IMR-90 (cell line): ENCODE results near the gene VSX2. TPM values are rescaled to one million over a fixed set of nuclear protein-coding genes. Genes with fewer than 3 reads are reported as not detected.

Source experiments
- ATAC-seq: fragments of 200-7000 bp; cut with Tn5 transposase; 2 replicates; pipeline ENCODE4 v1.9.1; 2020; ENCODE audit warnings: low read depth, mild to moderate bottlenecking, moderate library complexity
- BruUV-seq: library from RNA; stranded (reverse); fragments of 400-500 nt; replicated peaks from 2 replicates; lab custom pipeline; 2021; lab: Mats Ljungman, UMichigan
- CTCF ChIA-PET: fragments of 300-600 bp; formaldehyde crosslinking; extraction: SDS; loops from one replicate; lab custom pipeline; 2021; ENCODE audit warnings: antibody characterized with exemption; lab: Yijun Ruan, JAX
- POLR2A ChIA-PET: fragments of 300-600 bp; sonication (Branson Sonifier 250); formaldehyde crosslinking; loops from one replicate; lab custom pipeline; 2022; ENCODE audit warnings: antibody characterized with exemption; ENCODE audit not compliant: unreplicated experiment; lab: Charles Lee
- DNase-seq: peaks from one replicate; pipeline ENCODE4 v3.0.0; 2013
- H2AFZ ChIP-seq: replicated peaks from 2 replicates; pipeline ENCODE3; 2013; ENCODE audit warnings: low read length, mild to moderate bottlenecking; ENCODE audit not compliant: poor library complexity
- H2AK5ac ChIP-seq: 2 replicates; pipeline ENCODE4 v1.6.1; 2013; ENCODE audit warnings: low read depth, low read length, inconsistent platforms
- H2AK9ac ChIP-seq: replicated peaks from 2 replicates; pipeline ENCODE3; 2013; ENCODE audit warnings: mild to moderate bottlenecking, low read depth, low read length, moderate library complexity; ENCODE audit not compliant: poor library complexity
- H2BK120ac ChIP-seq: 2 replicates; pipeline ENCODE4 v1.6.1; 2013; ENCODE audit warnings: low read depth, low read length, inconsistent platforms
- H2BK15ac ChIP-seq: 3 replicates; pipeline ENCODE4 v1.6.1; 2013; ENCODE audit warnings: low read depth, low read length, inconsistent platforms
- H2BK20ac ChIP-seq: 2 replicates; pipeline ENCODE4 v1.6.1; 2013; ENCODE audit warnings: low read depth, mild to moderate bottlenecking, inconsistent platforms, low read length, moderate library complexity
- H2BK5ac ChIP-seq: 2 replicates; pipeline ENCODE4 v1.6.1; 2013; ENCODE audit warnings: mild to moderate bottlenecking, low read depth, low read length, inconsistent platforms; ENCODE audit not compliant: poor library complexity, severe bottlenecking
- H3K14ac ChIP-seq: replicated peaks from 2 replicates; pipeline ENCODE4 v1.6.1; 2013; ENCODE audit warnings: low read depth, low read length, inconsistent platforms
- H3K18ac ChIP-seq: 2 replicates; pipeline ENCODE4 v1.6.1; 2013; ENCODE audit warnings: low read depth, low read length, control low read depth
- H3K23ac ChIP-seq: 2 replicates; pipeline ENCODE4 v1.6.1; 2013; ENCODE audit warnings: low read depth, low read length, inconsistent platforms
- H3K27ac ChIP-seq: 2 replicates; pipeline ENCODE4 v1.5.1; 2013; ENCODE audit warnings: mild to moderate bottlenecking, control low read depth, low read length; ENCODE audit not compliant: insufficient read depth
- H3K27me3 ChIP-seq: 2 replicates; pipeline ENCODE4 v1.6.1; 2013; ENCODE audit warnings: low read length; ENCODE audit not compliant: control insufficient read depth, insufficient read depth
- H3K36me3 ChIP-seq: 2 replicates; pipeline ENCODE4 v1.6.1; 2013; ENCODE audit warnings: low read length, mixed read lengths; ENCODE audit not compliant: control insufficient read depth, insufficient read depth
- H3K4ac ChIP-seq: 2 replicates; pipeline ENCODE4 v1.6.1; 2013; ENCODE audit warnings: low read depth, low read length, inconsistent platforms
- H3K4me1 ChIP-seq: 2 replicates; pipeline ENCODE4 v1.6.1; 2013; ENCODE audit warnings: low read length, mixed read lengths; ENCODE audit not compliant: control insufficient read depth, insufficient read depth
- H3K4me2 ChIP-seq: 2 replicates; pipeline ENCODE4 v1.6.1; 2013; ENCODE audit warnings: low read depth, mild to moderate bottlenecking, control low read depth, low read length, moderate library complexity
- H3K4me3 ChIP-seq: 2 replicates; pipeline ENCODE4 v1.5.1; 2013; ENCODE audit warnings: low read depth, mild to moderate bottlenecking, control low read depth, low read length, moderate library complexity; ENCODE audit not compliant: insufficient read depth
- H3K56ac ChIP-seq: 2 replicates; pipeline ENCODE4 v1.6.1; 2013; ENCODE audit warnings: low read length, inconsistent platforms; ENCODE audit not compliant: insufficient read depth; ENCODE audit errors: extremely low read depth
- H3K79me1 ChIP-seq, 2 experiments: 2 replicates each; pipeline ENCODE4 v1.6.1; 2013; ENCODE audit warnings: low read length in 2 of 2, inconsistent platforms in 1 of 2, low read depth in 1 of 2
- H3K9ac ChIP-seq: 2 replicates; pipeline ENCODE4 v1.6.1; 2013; ENCODE audit warnings: low read depth, low read length, control low read depth
- H3K9me1 ChIP-seq: 2 replicates; pipeline ENCODE4 v1.6.1; 2013; ENCODE audit warnings: low read length, inconsistent platforms; ENCODE audit not compliant: insufficient read depth
- H3K9me3 ChIP-seq: 2 replicates; pipeline ENCODE4 v1.6.1; 2013; ENCODE audit warnings: low read length; ENCODE audit not compliant: control insufficient read depth, insufficient read depth
- H4K20me1 ChIP-seq: 2 replicates; pipeline ENCODE4 v1.6.1; 2013; ENCODE audit warnings: low read length, inconsistent platforms; ENCODE audit not compliant: insufficient read depth
- H4K5ac ChIP-seq: 2 replicates; pipeline ENCODE4 v1.6.1; 2013; ENCODE audit warnings: mild to moderate bottlenecking, low read depth, low read length, control low read depth
- H4K8ac ChIP-seq, 2 experiments: 2 replicates each; pipeline ENCODE4 v1.6.1; 2013; ENCODE audit warnings: low read depth in 2 of 2, low read length in 2 of 2, control low read depth in 1 of 2, inconsistent platforms in 1 of 2
- H4K91ac ChIP-seq: 2 replicates; pipeline ENCODE4 v1.6.1; 2013; ENCODE audit warnings: low read depth, low read length, inconsistent platforms; ENCODE audit not compliant: insufficient read depth
- CEBPB ChIP-seq: IDR thresholded peaks from 2 replicates; pipeline ENCODE4 v1.6.1; 2012; ENCODE audit warnings: low read depth, low read length, improper control_type of control experiment
- CTCF ChIP-seq: conservative IDR thresholded peaks from 2 replicates; pipeline ENCODE4 v1.5.1; 2012; ENCODE audit warnings: mild to moderate bottlenecking, low read depth, low read length, improper control_type of control experiment
- ELK1 ChIP-seq: fragments of 150-350 bp; IDR thresholded peaks from 2 replicates; pipeline ENCODE4 v1.6.1; 2016; ENCODE audit warnings: low read depth, mild to moderate bottlenecking, low read length, moderate library complexity, borderline replicate concordance
- FOS ChIP-seq: fragments of 150-350 bp; IDR thresholded peaks from 2 replicates; pipeline ENCODE4 v1.6.1; 2016; ENCODE audit warnings: low read depth, low read length
- MAFK ChIP-seq: IDR thresholded peaks from 2 replicates; pipeline ENCODE4 v1.6.1; 2012; ENCODE audit warnings: low read depth, low read length, improper control_type of control experiment
- MAZ ChIP-seq: IDR thresholded peaks from 2 replicates; pipeline ENCODE4 v1.6.1; 2012; ENCODE audit warnings: low read depth, mild to moderate bottlenecking, low read length, improper control_type of control experiment, moderate library complexity, borderline replicate concordance
- MXI1 ChIP-seq: IDR thresholded peaks from 2 replicates; pipeline ENCODE4 v1.6.1; 2012; ENCODE audit warnings: low read depth, mild to moderate bottlenecking, low read length, moderate library complexity, borderline replicate concordance
- RAD21 ChIP-seq: IDR thresholded peaks from 2 replicates; pipeline ENCODE4 v1.6.1; 2012; ENCODE audit warnings: low read length, improper control_type of control experiment
- RCOR1 ChIP-seq: IDR thresholded peaks from 2 replicates; pipeline ENCODE4 v1.6.1; 2012; ENCODE audit warnings: mild to moderate bottlenecking, low read length, improper control_type of control experiment; ENCODE audit not compliant: insufficient replicate concordance
- SMC3 ChIP-seq: fragments of 150-350 bp; IDR thresholded peaks from 2 replicates; pipeline ENCODE4 v1.6.1; 2016; ENCODE audit warnings: low read depth, mild to moderate bottlenecking, antibody characterized with exemption, low read length, moderate library complexity
- WGBS, 2 experiments: methylation state at CpG; one replicate each; pipeline versions ENCODE4 v1.1.5 to v1.1.7; 2013; ENCODE audit warnings: missing lambda C conversion rate in 2 of 2; ENCODE audit not compliant: insufficient read length in 1 of 2; ENCODE audit errors: extremely low coverage in 2 of 2; 5-methylcytosine and 5-hydroxymethylcytosine counted together
- dilution Hi-C: fragments of 300-500 bp; cut with HindIII; formaldehyde crosslinking; loops from one replicate; pipeline ENCODE4 v1.14.3; 2018; ENCODE audit warnings: low sequenced_read_pairs; ENCODE audit not compliant: unreplicated experiment
- in situ Hi-C: fragments of 300-500 bp; cut with MboI; formaldehyde crosslinking; loops from 3 replicates; pipeline ENCODE4 v1.14.3; 2019; ENCODE audit warnings: low sequenced_read_pairs, inconsistent platforms, mixed read lengths
- intact Hi-C: fragments of 100-400 bp; cut with micrococcal nuclease; formaldehyde crosslinking; loops from 2 replicates; pipeline ENCODE4 v1.10.0; 2022
- polyA plus RNA-seq, 3 experiments: library from polyadenylated mRNA; depleted of rRNA; stranded (reverse); fragments of >200 nt; gene quantifications; 2 replicates each; pipeline ENCODE4 v1.2.3, GENCODE V29; 2012; ENCODE audit warnings: low replicate concordance in 1 of 3
- total RNA-seq: library from RNA; depleted of rRNA; stranded (reverse); fragments of >200 nt; gene quantifications from 2 replicates; pipeline ENCODE4 v1.2.3, GENCODE V29; 2012

VSX2 gene
- total and polyA plus RNA-seq, 2 of the 4 experiments (the other 2 are of a cell fraction), result not detected

GRCh38 chr14:74263181-74263580 is 23.9 kb downstream of the VSX2 start:
- 67% methylated on average over 8 of the region's 9 CpGs; no CpG with 5 or more reads in 1 of the 2 experiments for WGBS, 2 experiments
- POLR2A ChIA-PET, result no interaction called here
- H3K36me3 ChIP-seq, result no peaks in the 10 kb centered on the region
- no peak overlapping the region for H4K91ac ChIP-seq
- H3K56ac ChIP-seq, result no peak overlapping the region
- CTCF ChIA-PET, result interaction anchor here (0.7 kb wide), 1 partner anchor 10 kb away, joined by 4 read pairs; no protein-coding TSS in a partner anchor
- H2AFZ ChIP-seq, result no peak overlapping the region
- no peaks in the 10 kb centered on the region for H4K20me1 ChIP-seq
- no TSS peak for BruUV-seq
- peaks cover 42% of the 10 kb centered on the region for H3K27me3 ChIP-seq
- no peak overlapping the region for H2BK20ac ChIP-seq
- H3K27ac ChIP-seq, result no peak overlapping the region
- H3K9me1 ChIP-seq, result peaks cover 6% of the 10 kb centered on the region; the same call in 1 of the 2 replicates
- H3K4me1 ChIP-seq, result no peaks in the 10 kb centered on the region
- H4K8ac ChIP-seq, result no peak overlapping the region
- no peak overlapping the region for H3K14ac ChIP-seq
- no peak overlapping the region for H3K23ac ChIP-seq
- no peak overlapping the region for H3K4ac ChIP-seq
- no peak overlapping the region for H3K4me2 ChIP-seq
- DNase-seq (no peak), ATAC-seq (no peak)
- no peaks in the 10 kb centered on the region for H3K9me3 ChIP-seq
- dilution Hi-C loops, result no loop called here
- H2AK9ac ChIP-seq, result no peak overlapping the region
- no peak overlapping the region for H3K9ac ChIP-seq
- TF ChIP-seq ELK1 (no peak), MAZ (no peak), MAFK (no peak), MXI1 (no peak), CEBPB (no peak), CTCF (no peak), SMC3 (no peak), FOS (no peak), RCOR1 (no peak), RAD21 (no peak)
- no peak overlapping the region for H2BK15ac ChIP-seq
- H3K18ac ChIP-seq, result no peak overlapping the region
- no peak overlapping the region for H4K5ac ChIP-seq
- in situ Hi-C loops, result no loop called here
- no peaks in the 10 kb centered on the region for H3K79me1 ChIP-seq
- no peak overlapping the region for H3K4me3 ChIP-seq
- H2BK120ac ChIP-seq, result no peak overlapping the region
- H2BK5ac ChIP-seq, result no peak overlapping the region
- H2AK5ac ChIP-seq, result no peak overlapping the region
- intact Hi-C loops, result no loop called here
